Neuron (in vitro differentiated cells): ENCODE results near the gene PPCDC.

Experiments used
- H2AFZ ChIP-seq: one replicate; pipeline ENCODE4 v1.6.1; 2013; ENCODE audit warnings: low read depth, mild to moderate bottlenecking, inconsistent platforms, low read length, moderate library complexity
- H3K27me3 ChIP-seq: one replicate; pipeline ENCODE4 v1.6.1; 2013; ENCODE audit warnings: low read length; ENCODE audit not compliant: insufficient read depth
- H3K36me3 ChIP-seq: one replicate; pipeline ENCODE4 v1.6.1; 2013; ENCODE audit warnings: low read length; ENCODE audit not compliant: insufficient read depth
- H3K4me1 ChIP-seq: one replicate; pipeline ENCODE4 v1.6.1; 2013; ENCODE audit warnings: low read length; ENCODE audit not compliant: insufficient read depth
- H3K4me3 ChIP-seq: 2 replicates; pipeline ENCODE4 v1.5.1; 2013; ENCODE audit warnings: mild to moderate bottlenecking, low read length, moderate library complexity
- H3K9me3 ChIP-seq: one replicate; pipeline ENCODE4 v1.6.1; 2013; ENCODE audit warnings: low read length

The PPCDC gene

DNA sequence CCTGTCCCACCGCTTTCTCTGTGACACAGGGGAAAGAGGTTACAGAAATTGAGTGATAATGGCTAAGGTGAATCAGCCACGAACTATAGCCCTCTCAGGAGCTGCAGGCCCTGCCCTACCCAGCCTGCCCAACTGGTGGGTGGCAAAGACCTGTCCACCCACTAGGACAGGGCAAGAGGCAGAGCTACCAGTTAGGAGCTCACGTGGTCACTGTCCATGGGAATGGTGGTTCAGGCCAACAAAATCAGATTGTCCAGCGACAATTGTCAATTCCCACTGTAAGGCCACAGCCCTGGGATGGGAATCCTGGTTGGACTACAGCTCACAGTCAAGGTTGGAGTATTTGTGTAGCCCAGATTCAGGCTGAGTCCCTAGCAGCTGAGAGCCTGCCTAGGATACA is 75.0 kb downstream of the PPCDC start:
- Histone ChIP-seq H2AFZ (no peak overlapping the region), H3K4me3 (no peak overlapping the region), H3K9me3 (no peaks in the 10 kb centered on the region), H3K36me3 (no peaks in the 10 kb centered on the region), H3K4me1 (no peaks in the 10 kb centered on the region), H3K27me3 (no peaks in the 10 kb centered on the region)
